ENCODE measurements around the gene SDHAF4.

- TF ChIP-seq POLR2A (IDR thresholded peaks at IDR 0.05; ENCODE audit: low read depth, low read length) (no peak), POLR2AphosphoS5 (IDR thresholded peaks at IDR 0.05; ENCODE audit: low read depth, low read length) (no peak), SPI1 (IDR thresholded peaks at IDR 0.05; ENCODE audit: low read depth, low read length) (no peak), TAF1 (IDR thresholded peaks at IDR 0.05; ENCODE audit: low read depth, low read length) (no peak)
Measured at GRCh38 chr6:70575899-70576495, 9.3 kb downstream of the SDHAF4 start.
